GM23338 (cell line): Measurements from ENCODE around the gene DCTPP1. TPM values are rescaled to one million over a fixed set of nuclear protein-coding genes. Genes with fewer than 3 reads are reported as not detected.
A peak's percentile ranks its signal among the peaks of the same experiment; 100 is the strongest.

Source experiments
- ATAC-seq: fragments of 200-7000 bp; cut with Tn5 transposase; 3 replicates; pipeline ENCODE4 v1.9.1; 2020
- DNase-seq: peaks from one replicate; pipeline ENCODE4 v3.0.0-alpha.2; 2015; ENCODE audit warnings: low spot score
- H2AFZ ChIP-seq: fragments of 200-600 bp; sonication (generic); 2 replicates; pipeline ENCODE4 v1.8.0; 2016; ENCODE audit warnings: antibody characterized with exemption, mild to moderate bottlenecking, moderate library complexity
- H3F3A ChIP-seq: fragments of 200-600 bp; sonication (generic); replicated peaks from 2 replicates; pipeline ENCODE4 v1.8.0; 2017; ENCODE audit warnings: antibody characterized with exemption, mixed run types, low read depth
- H3K27ac ChIP-seq: fragments of 200-600 bp; sonication (generic); 2 replicates; pipeline ENCODE4 v1.6.1; 2016; ENCODE audit warnings: low read depth
- H3K27me3 ChIP-seq: fragments of 200-600 bp; sonication (generic); 2 replicates; pipeline ENCODE4 v1.8.0; 2016; ENCODE audit warnings: mild to moderate bottlenecking, mixed run types, moderate library complexity; ENCODE audit not compliant: insufficient read depth
- H3K36me3 ChIP-seq: fragments of 200-600 bp; sonication (generic); 2 replicates; pipeline ENCODE4 v1.8.0; 2016; ENCODE audit warnings: mild to moderate bottlenecking; ENCODE audit not compliant: insufficient read depth
- H3K4me1 ChIP-seq: fragments of 200-600 bp; sonication (generic); 2 replicates; pipeline ENCODE4 v1.8.0; 2016; ENCODE audit warnings: mild to moderate bottlenecking, moderate library complexity; ENCODE audit not compliant: insufficient read depth
- H3K4me2 ChIP-seq: fragments of 200-600 bp; sonication (generic); 2 replicates; pipeline ENCODE4 v1.7.1; 2017; ENCODE audit warnings: mixed run types
- H3K4me3 ChIP-seq: fragments of 200-600 bp; sonication (generic); 2 replicates; pipeline ENCODE4 v1.6.1; 2016; ENCODE audit warnings: mixed run types
- H3K79me2 ChIP-seq: fragments of 200-600 bp; sonication (generic); replicated peaks from 2 replicates; pipeline ENCODE4 v1.8.0; 2017; ENCODE audit warnings: mild to moderate bottlenecking; ENCODE audit not compliant: insufficient read depth
- H3K9me2 ChIP-seq: fragments of 200-600 bp; sonication (generic); 2 replicates; pipeline ENCODE4 v1.8.0; 2017; ENCODE audit not compliant: insufficient read depth
- H4K20me1 ChIP-seq: fragments of 200-600 bp; sonication (generic); replicated peaks from 2 replicates; pipeline ENCODE4 v1.8.0; 2017; ENCODE audit warnings: mild to moderate bottlenecking; ENCODE audit not compliant: insufficient read depth
- H3K27ac Mint-ChIP-seq: 2 replicates; pipeline ENCODE4 v1.8.0; 2020; ENCODE audit warnings: inconsistent platforms, mild to moderate bottlenecking, moderate library complexity, mixed read lengths
- H3K27me3 Mint-ChIP-seq: 3 replicates; pipeline ENCODE4 v1.8.0; 2022; ENCODE audit warnings: low read depth, mild to moderate bottlenecking, moderate library complexity, mixed read lengths, inconsistent platforms; ENCODE audit not compliant: insufficient read depth, poor library complexity
- H3K36me3 Mint-ChIP-seq: 3 replicates; pipeline ENCODE4 v1.8.0; 2021; ENCODE audit warnings: low read depth, mild to moderate bottlenecking, inconsistent platforms, moderate library complexity, mixed read lengths
- H3K4me1 Mint-ChIP-seq: 3 replicates; pipeline ENCODE4 v1.8.0; 2020; ENCODE audit warnings: mild to moderate bottlenecking, inconsistent platforms, mixed read lengths
- H3K4me3 Mint-ChIP-seq: 3 replicates; pipeline ENCODE4 v1.8.0; 2021; ENCODE audit warnings: moderate library complexity, mild to moderate bottlenecking, inconsistent platforms, mixed read lengths
- H3K9me3 Mint-ChIP-seq: 3 replicates; pipeline ENCODE4 v1.8.0; 2020; ENCODE audit warnings: moderate library complexity, mild to moderate bottlenecking, inconsistent platforms, mixed read lengths
- CREB1 ChIP-seq: fragments of 250-450 bp; sonication (Bioruptor Pico); IDR thresholded peaks from 2 replicates; pipeline ENCODE4 v1.5.0; 2020; ENCODE audit warnings: low read depth, mild to moderate bottlenecking, moderate library complexity
- EZH2 ChIP-seq: fragments of 200-600 bp; sonication (generic); IDR thresholded peaks from one replicate; pipeline ENCODE4 v1.8.0; 2017; ENCODE audit warnings: antibody characterized with exemption, mild to moderate bottlenecking, low read depth; ENCODE audit not compliant: unreplicated experiment
- EZH2phosphoT487 ChIP-seq: fragments of 200-600 bp; sonication (generic); IDR thresholded peaks from one replicate; pipeline ENCODE4 v1.8.1; 2018; ENCODE audit warnings: antibody characterized with exemption; ENCODE audit not compliant: unreplicated experiment
- POLR2AphosphoS5 ChIP-seq: IDR thresholded peaks from 2 replicates; pipeline ENCODE4 v1.6.1; 2016; ENCODE audit warnings: antibody characterized with exemption, low read depth
- REST ChIP-seq: IDR thresholded peaks from one replicate; pipeline ENCODE4 v1.6.1; 2018; ENCODE audit warnings: antibody characterized with exemption; ENCODE audit not compliant: unreplicated experiment
- STAT1 ChIP-seq: IDR thresholded peaks from one replicate; pipeline ENCODE4 v1.6.1; 2016; ENCODE audit warnings: antibody characterized with exemption; ENCODE audit not compliant: unreplicated experiment
- ZNF114 ChIP-seq: fragments of 250-450 bp; sonication (Bioruptor Pico); IDR thresholded peaks from 2 replicates; pipeline ENCODE4 v1.5.0; 2020; ENCODE audit warnings: mild to moderate bottlenecking, moderate library complexity
- ZNF331 ChIP-seq: fragments of 250-450 bp; sonication (Bioruptor Pico); IDR thresholded peaks from 2 replicates; pipeline ENCODE4 v1.5.0; 2020; ENCODE audit warnings: low read depth, mild to moderate bottlenecking, moderate library complexity
- polyA plus RNA-seq: library from polyadenylated mRNA; unstranded; fragments of >200 nt; fragmentation: Nextera tagmentation; extraction: Ambion mirVana; gene quantifications from 2 replicates; pipeline ENCODE4 v1.2.1, GENCODE V29; 2016
- total RNA-seq: library from RNA; depleted of rRNA; stranded (reverse); fragments of >200 nt; shearing (Covaris generic); gene quantifications from 2 replicates; pipeline ENCODE4 v1.2.3, GENCODE V29; 2014
- TF ChIP-seq, protein P1 (sequence below): IDR thresholded peaks from 2 replicates; pipeline ENCODE4 v1.6.1; 2016; ENCODE audit warnings: antibody characterized with exemption

Gene DCTPP1
- total and polyA plus RNA-seq, 2 experiments from 2014 or later = 54.1 to 58.3 TPM

- Histone ChIP-seq H3K79me2 (0 out of 2 replicates have a peak, but pooled peaks cover 4% of the 10 kb centered on the region), H3K27me3 (no peaks in the 10 kb centered on the region), H3K36me3 (no peaks in the 10 kb centered on the region), H3K4me1 (peaks cover 11% of the 10 kb centered on the region), H3F3A (peaks cover 24% of the 10 kb centered on the region), H2AFZ (peak overlapping the region; percentile 84), H3K4me3 (peak overlapping the region; percentile 94), H3K9me2 (no peaks in the 10 kb centered on the region), H4K20me1 (no peaks in the 10 kb centered on the region), H3K27ac (no peak overlapping the region), H3K4me2 (peak overlapping the region; percentile 99)
- Mint-ChIP-seq H3K4me1 (peaks cover 24% of the 10 kb centered on the region), H3K36me3 (peaks cover 3% of the 10 kb centered on the region; the same call in 2 of the 3 replicates), H3K27ac (no peak overlapping the region; the same call in 1 of the 2 replicates), H3K27me3 (peaks cover 26% of the 10 kb centered on the region), H3K9me3 (no peaks in the 10 kb centered on the region; the same call in none of the 3 replicates), H3K4me3 (peak overlapping the region; percentile 93)
- ATAC-seq = no peak
- TF ChIP-seq STAT1 (no peak), ZNF114 (CRISPR knock-in tag) (no peak), POLR2AphosphoS5 (no peak), ZNF331 (CRISPR knock-in tag) (no peak), CREB1 (CRISPR knock-in tag) (no peak), REST (no peak), EZH2 (no peak), EZH2phosphoT487 (no peak)
- TF ChIP-seq, protein P1, sequence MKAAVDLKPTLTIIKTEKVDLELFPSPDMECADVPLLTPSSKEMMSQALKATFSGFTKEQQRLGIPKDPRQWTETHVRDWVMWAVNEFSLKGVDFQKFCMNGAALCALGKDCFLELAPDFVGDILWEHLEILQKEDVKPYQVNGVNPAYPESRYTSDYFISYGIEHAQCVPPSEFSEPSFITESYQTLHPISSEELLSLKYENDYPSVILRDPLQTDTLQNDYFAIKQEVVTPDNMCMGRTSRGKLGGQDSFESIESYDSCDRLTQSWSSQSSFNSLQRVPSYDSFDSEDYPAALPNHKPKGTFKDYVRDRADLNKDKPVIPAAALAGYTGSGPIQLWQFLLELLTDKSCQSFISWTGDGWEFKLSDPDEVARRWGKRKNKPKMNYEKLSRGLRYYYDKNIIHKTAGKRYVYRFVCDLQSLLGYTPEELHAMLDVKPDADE = no peak
- no peak for DNase-seq
These were observed 50.6 kb downstream of the DCTPP1 start for GRCh38 chr16:30379158-30379783.
